ENCODE data around the gene MBP.

MBP gene

GRCh38 chr18:76988031-76988826, 144.4 kb downstream of the MBP start:
- DNase-seq (ENCODE audit: low spot score) = no peak

- DNase-seq (ENCODE audit: low spot score) = no peak
Measured at GRCh38 chr18:76986406-76986805, 146.2 kb downstream of the MBP start.

- DNase-seq (ENCODE audit: low spot score) = no peak
Measured at GRCh38 chr18:76985951-76986236, 146.7 kb downstream of the MBP start.

GRCh38 chr18:76985156-76985950, 147.2 kb downstream of the MBP start:
- no peak for DNase-seq (ENCODE audit: low spot score)

- no peak for DNase-seq (ENCODE audit: low spot score)
Measured at GRCh38 chr18:76984193-76985155, 148.1 kb downstream of the MBP start.

GRCh38 chr18:76983613-76984051, 149.0 kb downstream of the MBP start:
- DNase-seq (ENCODE audit: low spot score) = no peak

GRCh38 chr18:76982841-76983583, 149.6 kb downstream of the MBP start:
- peak; percentile 92 for DNase-seq (ENCODE audit: low spot score)

- no peak for DNase-seq (ENCODE audit: low spot score)
Measured at GRCh38 chr18:76982038-76982437, 150.5 kb downstream of the MBP start.

- DNase-seq (ENCODE audit: low spot score) = no peak
Measured at GRCh38 chr18:76981396-76981968, 151.1 kb downstream of the MBP start.

GRCh38 chr18:76980663-76981395, 151.8 kb downstream of the MBP start:
- no peak for DNase-seq (ENCODE audit: low spot score)

- no peak for DNase-seq (ENCODE audit: low spot score)
Measured at GRCh38 chr18:76979906-76980305, 152.7 kb downstream of the MBP start.

GRCh38 chr18:76979111-76979751, 153.4 kb downstream of the MBP start:
- DNase-seq (ENCODE audit: low spot score) = no peak

- DNase-seq (ENCODE audit: low spot score) = no peak
Measured at GRCh38 chr18:76978616-76979015, 154.0 kb downstream of the MBP start.

- DNase-seq (ENCODE audit: low spot score) = no peak
Measured at GRCh38 chr18:76977684-76978232, 154.8 kb downstream of the MBP start.

GRCh38 chr18:76977108-76977621, 155.4 kb downstream of the MBP start:
- DNase-seq (ENCODE audit: low spot score) = no peak

GRCh38 chr18:76975577-76976110, 156.9 kb downstream of the MBP start:
- DNase-seq (ENCODE audit: low spot score) = no peak

GRCh38 chr18:76974386-76974785, 158.2 kb downstream of the MBP start:
- DNase-seq (ENCODE audit: low spot score) = no peak

- no peak for DNase-seq (ENCODE audit: low spot score)
Measured at GRCh38 chr18:76973520-76974266, 158.9 kb downstream of the MBP start.
